Adipocyte (in vitro differentiated cells): Measurements from ENCODE around the gene KLHL1.

Source experiments
- DNase-seq: peaks from one replicate; pipeline ENCODE4 v3.0.0-alpha.2; 2015; ENCODE audit warnings: low read depth
- H3K27me3 ChIP-seq: replicated peaks from 2 replicates; pipeline ENCODE4 v1.7.0; 2013; ENCODE audit warnings: mild to moderate bottlenecking, low read length, moderate library complexity; ENCODE audit not compliant: control insufficient read depth, insufficient read depth
- H3K36me3 ChIP-seq: 2 replicates; pipeline ENCODE4 v1.7.0; 2013; ENCODE audit warnings: low read length, mild to moderate bottlenecking, moderate library complexity; ENCODE audit not compliant: control insufficient read depth, insufficient read depth, severe bottlenecking
- H3K4me1 ChIP-seq: 2 replicates; pipeline ENCODE4 v1.7.0; 2013; ENCODE audit warnings: mild to moderate bottlenecking, low read length, moderate library complexity; ENCODE audit not compliant: control insufficient read depth, insufficient read depth
- H3K4me3 ChIP-seq: 2 replicates; pipeline ENCODE4 v1.7.0; 2013; ENCODE audit warnings: mild to moderate bottlenecking, low read length, moderate library complexity
- H3K9ac ChIP-seq: 2 replicates; pipeline ENCODE4 v1.7.0; 2013; ENCODE audit warnings: mild to moderate bottlenecking, low read length, moderate library complexity
- H3K9me3 ChIP-seq: 2 replicates; pipeline ENCODE4 v1.7.0; 2013; ENCODE audit warnings: mild to moderate bottlenecking, low read length, moderate library complexity; ENCODE audit not compliant: control insufficient read depth

Gene KLHL1

GRCh38 chr13:69769608-69770007, 338.6 kb downstream of the KLHL1 start:
- peaks cover 7% of the 10 kb centered on the region for H3K9me3 ChIP-seq
- H3K4me3 ChIP-seq = no peak overlapping the region
- no peak overlapping the region for H3K9ac ChIP-seq
- no peaks in the 10 kb centered on the region for H3K27me3 ChIP-seq
- H3K4me1 ChIP-seq = no peaks in the 10 kb centered on the region
- no peaks in the 10 kb centered on the region for H3K36me3 ChIP-seq
- no peak for DNase-seq

GRCh38 chr13:69761581-69761980, 346.7 kb downstream of the KLHL1 start:
- Histone ChIP-seq H3K4me3 (no peak overlapping the region), H3K4me1 (no peaks in the 10 kb centered on the region), H3K9me3 (peaks cover 3% of the 10 kb centered on the region), H3K36me3 (no peaks in the 10 kb centered on the region), H3K9ac (no peak overlapping the region), H3K27me3 (no peaks in the 10 kb centered on the region)
- DNase-seq = no peak

- no peak for DNase-seq
- Histone ChIP-seq H3K4me1 (no peaks in the 10 kb centered on the region), H3K36me3 (no peaks in the 10 kb centered on the region), H3K4me3 (no peak overlapping the region), H3K9ac (no peak overlapping the region), H3K27me3 (no peaks in the 10 kb centered on the region), H3K9me3 (peaks cover 3% of the 10 kb centered on the region)
Measured at GRCh38 chr13:69755101-69755500, 353.2 kb downstream of the KLHL1 start.

- no peaks in the 10 kb centered on the region for H3K27me3 ChIP-seq
- no peaks in the 10 kb centered on the region for H3K36me3 ChIP-seq
- H3K4me3 ChIP-seq = no peak overlapping the region
- DNase-seq = no peak
- no peaks in the 10 kb centered on the region for H3K4me1 ChIP-seq
- no peak overlapping the region for H3K9ac ChIP-seq
- no peaks in the 10 kb centered on the region for H3K9me3 ChIP-seq
Measured at GRCh38 chr13:69751259-69751658, 357.0 kb downstream of the KLHL1 start.

- Histone ChIP-seq H3K9ac (no peak overlapping the region), H3K36me3 (no peaks in the 10 kb centered on the region), H3K9me3 (no peaks in the 10 kb centered on the region), H3K27me3 (no peaks in the 10 kb centered on the region), H3K4me3 (no peak overlapping the region), H3K4me1 (no peaks in the 10 kb centered on the region)
- DNase-seq = no peak
Measured at GRCh38 chr13:69737129-69737935, 370.9 kb downstream of the KLHL1 start.

- no peak overlapping the region for H3K9ac ChIP-seq
- no peak for DNase-seq
- H3K4me3 ChIP-seq = no peak overlapping the region
- H3K27me3 ChIP-seq = no peaks in the 10 kb centered on the region
- no peaks in the 10 kb centered on the region for H3K9me3 ChIP-seq
- no peaks in the 10 kb centered on the region for H3K36me3 ChIP-seq
- no peaks in the 10 kb centered on the region for H3K4me1 ChIP-seq
Measured at GRCh38 chr13:69721631-69722030, 386.6 kb downstream of the KLHL1 start.

- no peaks in the 10 kb centered on the region for H3K36me3 ChIP-seq
- no peaks in the 10 kb centered on the region for H3K4me1 ChIP-seq
- no peaks in the 10 kb centered on the region for H3K9me3 ChIP-seq
- no peak overlapping the region for H3K9ac ChIP-seq
- no peak for DNase-seq
- H3K27me3 ChIP-seq = no peaks in the 10 kb centered on the region
- no peak overlapping the region for H3K4me3 ChIP-seq
Measured at GRCh38 chr13:69720278-69720983, 387.8 kb downstream of the KLHL1 start.

GRCh38 chr13:69706807-69707206, 401.4 kb downstream of the KLHL1 start:
- H3K36me3 ChIP-seq = no peaks in the 10 kb centered on the region
- H3K4me3 ChIP-seq = no peak overlapping the region

GRCh38 chr13:69704311-69704710, 403.9 kb downstream of the KLHL1 start:
- no peak overlapping the region for H3K4me3 ChIP-seq
- DNase-seq = no peak
- no peaks in the 10 kb centered on the region for H3K4me1 ChIP-seq
- no peaks in the 10 kb centered on the region for H3K36me3 ChIP-seq
- no peak overlapping the region for H3K9ac ChIP-seq
- H3K27me3 ChIP-seq = no peaks in the 10 kb centered on the region
- no peaks in the 10 kb centered on the region for H3K9me3 ChIP-seq

More at GRCh38 chr13:69706807-69707206, 401.4 kb downstream of the KLHL1 start:
- Histone ChIP-seq H3K27me3 (no peaks in the 10 kb centered on the region), H3K9ac (no peak overlapping the region), H3K9me3 (no peaks in the 10 kb centered on the region), H3K4me1 (no peaks in the 10 kb centered on the region)
- no peak for DNase-seq

- Histone ChIP-seq H3K4me1 (no peaks in the 10 kb centered on the region), H3K4me3 (no peak overlapping the region), H3K9ac (no peak overlapping the region), H3K36me3 (no peaks in the 10 kb centered on the region), H3K9me3 (no peaks in the 10 kb centered on the region), H3K27me3 (no peaks in the 10 kb centered on the region)
- no peak for DNase-seq
Measured at GRCh38 chr13:69690999-69691398, 417.3 kb downstream of the KLHL1 start.

GRCh38 chr13:69683921-69684686, 424.1 kb downstream of the KLHL1 start:
- no peaks in the 10 kb centered on the region for H3K4me1 ChIP-seq
- H3K4me3 ChIP-seq = no peak overlapping the region
- H3K9ac ChIP-seq = no peak overlapping the region
- no peaks in the 10 kb centered on the region for H3K36me3 ChIP-seq
- no peaks in the 10 kb centered on the region for H3K27me3 ChIP-seq
- H3K9me3 ChIP-seq = no peaks in the 10 kb centered on the region
- DNase-seq = no peak
